ENCODE data around the gene SUPT16H. TPM values are rescaled to one million over a fixed set of nuclear protein-coding genes. Genes with fewer than 3 reads are reported as not detected.

Gene SUPT16H
- total RNA-seq, 1 donor from 2014 or later = 97.6 TPM

- Mint-ChIP-seq H3K9me3 (ENCODE audit: unreplicated experiment) (peaks cover 3% of the 10 kb centered on the region), H3K4me1 (ENCODE audit: low read depth, unreplicated experiment) (no peaks in the 10 kb centered on the region), H3K4me3 (ENCODE audit: unreplicated experiment) (no peak overlapping the region), H3K36me3 (ENCODE audit: unreplicated experiment) (no peaks in the 10 kb centered on the region), H3K27me3 (ENCODE audit: unreplicated experiment) (peaks cover 2% of the 10 kb centered on the region), H3K27ac (ENCODE audit: unreplicated experiment) (no peak overlapping the region)
- DNase-seq = no peak
- no peak for TF ChIP-seq CTCF (IDR thresholded peaks at IDR 0.05; ENCODE audit: partially characterized antibody, unreplicated experiment)
These were observed 31.5 kb upstream of the SUPT16H start for GRCh38 chr14:21415329-21415728.

GRCh38 chr14:21414137-21414631 is 30.4 kb upstream of the SUPT16H start:
- Mint-ChIP-seq H3K4me3 (ENCODE audit: unreplicated experiment) (no peak overlapping the region), H3K27ac (ENCODE audit: unreplicated experiment) (no peak overlapping the region), H3K36me3 (ENCODE audit: unreplicated experiment) (no peaks in the 10 kb centered on the region), H3K4me1 (ENCODE audit: low read depth, unreplicated experiment) (no peaks in the 10 kb centered on the region), H3K27me3 (ENCODE audit: unreplicated experiment) (peaks cover 2% of the 10 kb centered on the region), H3K9me3 (ENCODE audit: unreplicated experiment) (peaks cover 3% of the 10 kb centered on the region)
- no peak for DNase-seq
- no peak for TF ChIP-seq CTCF (IDR thresholded peaks at IDR 0.05; ENCODE audit: partially characterized antibody, unreplicated experiment)

GRCh38 chr14:21408147-21408546 is 24.3 kb upstream of the SUPT16H start:
- H3K27ac Mint-ChIP-seq (ENCODE audit: unreplicated experiment) = no peak overlapping the region
- H3K4me3 Mint-ChIP-seq (ENCODE audit: unreplicated experiment) = no peak overlapping the region
- H3K4me1 Mint-ChIP-seq (ENCODE audit: low read depth, unreplicated experiment) = no peaks in the 10 kb centered on the region
- no peak for DNase-seq
- TF ChIP-seq CTCF (IDR thresholded peaks at IDR 0.05; ENCODE audit: partially characterized antibody, unreplicated experiment) = no peak
- H3K27me3 Mint-ChIP-seq (ENCODE audit: unreplicated experiment) = no peaks in the 10 kb centered on the region
- no peaks in the 10 kb centered on the region for H3K9me3 Mint-ChIP-seq (ENCODE audit: unreplicated experiment)
- no peaks in the 10 kb centered on the region for H3K36me3 Mint-ChIP-seq (ENCODE audit: unreplicated experiment)

- no peaks in the 10 kb centered on the region for H3K4me1 Mint-ChIP-seq (ENCODE audit: low read depth, unreplicated experiment)
- no peak overlapping the region for H3K27ac Mint-ChIP-seq (ENCODE audit: unreplicated experiment)
- no peaks in the 10 kb centered on the region for H3K9me3 Mint-ChIP-seq (ENCODE audit: unreplicated experiment)
- no peaks in the 10 kb centered on the region for H3K36me3 Mint-ChIP-seq (ENCODE audit: unreplicated experiment)
- no peak for DNase-seq
- H3K27me3 Mint-ChIP-seq (ENCODE audit: unreplicated experiment) = no peaks in the 10 kb centered on the region
- no peak overlapping the region for H3K4me3 Mint-ChIP-seq (ENCODE audit: unreplicated experiment)
- TF ChIP-seq CTCF (IDR thresholded peaks at IDR 0.05; ENCODE audit: partially characterized antibody, unreplicated experiment) = no peak
These were observed 22.4 kb upstream of the SUPT16H start for GRCh38 chr14:21406213-21406612.

GRCh38 chr14:21405097-21405496 is 21.3 kb upstream of the SUPT16H start:
- Mint-ChIP-seq H3K27ac (ENCODE audit: unreplicated experiment) (no peak overlapping the region), H3K36me3 (ENCODE audit: unreplicated experiment) (no peaks in the 10 kb centered on the region), H3K4me3 (ENCODE audit: unreplicated experiment) (no peak overlapping the region), H3K4me1 (ENCODE audit: low read depth, unreplicated experiment) (no peaks in the 10 kb centered on the region), H3K27me3 (ENCODE audit: unreplicated experiment) (no peaks in the 10 kb centered on the region), H3K9me3 (ENCODE audit: unreplicated experiment) (no peaks in the 10 kb centered on the region)
- DNase-seq = no peak
- TF ChIP-seq CTCF (IDR thresholded peaks at IDR 0.05; ENCODE audit: partially characterized antibody, unreplicated experiment) = no peak

All from glutamatergic neuron (in vitro differentiated cells).